Measurements from ENCODE around the gene TMCC1. TPM values are rescaled to one million over a fixed set of nuclear protein-coding genes. Genes with fewer than 3 reads are reported as not detected.
"Not testable (repeated sequence)": the region's sequence is repeated elsewhere in the genome, so short reads cannot be mapped to it uniquely, and the experiment has no call there.

The TMCC1 gene
- total RNA-seq, 1 donor from 2014 or later, result 11.5 TPM

DNA sequence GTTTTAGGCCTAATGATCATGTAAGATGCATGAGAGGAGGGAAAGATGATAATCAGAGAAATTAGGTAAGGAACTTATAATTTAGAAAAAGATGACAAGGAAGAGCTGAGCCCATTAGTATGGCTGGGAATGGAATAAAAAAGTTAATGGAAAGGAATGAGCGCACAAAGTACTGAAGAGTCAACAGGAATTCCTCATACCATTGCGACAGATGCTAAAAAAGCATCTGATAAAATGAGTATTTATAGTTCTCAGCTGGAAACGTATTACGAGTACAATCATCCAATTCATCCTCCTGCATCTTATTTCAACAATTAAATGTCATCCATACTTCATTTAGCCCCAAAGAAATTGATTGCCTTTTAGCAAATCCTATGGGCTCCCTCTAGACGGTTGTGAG is 58.9 kb downstream of the TMCC1 start:
- no peak overlapping the region for H3K4me3 ChIP-seq
- peaks cover 0 to 2% of the 10 kb centered on the region in 2 donors for H3K4me1 ChIP-seq
- H3K27ac ChIP-seq, result no peak overlapping the region
- H3K9me3 ChIP-seq, result no peaks in the 10 kb centered on the region
- H3K36me3 ChIP-seq, result no peaks in the 10 kb centered on the region
- intact Hi-C loops (cut with DNase I), result loop anchor here (5.0 kb wide), 1 partner anchor 58 kb away; the partner anchor contains the start of gene TMCC1
- DNase-seq (ENCODE audit: low spot score in 2 of 2), result no peak
- no peaks in the 10 kb centered on the region for H3K27me3 ChIP-seq
- TF ChIP-seq, protein P1, sequence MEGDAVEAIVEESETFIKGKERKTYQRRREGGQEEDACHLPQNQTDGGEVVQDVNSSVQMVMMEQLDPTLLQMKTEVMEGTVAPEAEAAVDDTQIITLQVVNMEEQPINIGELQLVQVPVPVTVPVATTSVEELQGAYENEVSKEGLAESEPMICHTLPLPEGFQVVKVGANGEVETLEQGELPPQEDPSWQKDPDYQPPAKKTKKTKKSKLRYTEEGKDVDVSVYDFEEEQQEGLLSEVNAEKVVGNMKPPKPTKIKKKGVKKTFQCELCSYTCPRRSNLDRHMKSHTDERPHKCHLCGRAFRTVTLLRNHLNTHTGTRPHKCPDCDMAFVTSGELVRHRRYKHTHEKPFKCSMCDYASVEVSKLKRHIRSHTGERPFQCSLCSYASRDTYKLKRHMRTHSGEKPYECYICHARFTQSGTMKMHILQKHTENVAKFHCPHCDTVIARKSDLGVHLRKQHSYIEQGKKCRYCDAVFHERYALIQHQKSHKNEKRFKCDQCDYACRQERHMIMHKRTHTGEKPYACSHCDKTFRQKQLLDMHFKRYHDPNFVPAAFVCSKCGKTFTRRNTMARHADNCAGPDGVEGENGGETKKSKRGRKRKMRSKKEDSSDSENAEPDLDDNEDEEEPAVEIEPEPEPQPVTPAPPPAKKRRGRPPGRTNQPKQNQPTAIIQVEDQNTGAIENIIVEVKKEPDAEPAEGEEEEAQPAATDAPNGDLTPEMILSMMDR (IDR thresholded peaks at IDR 0.05), result no peak

DNA sequence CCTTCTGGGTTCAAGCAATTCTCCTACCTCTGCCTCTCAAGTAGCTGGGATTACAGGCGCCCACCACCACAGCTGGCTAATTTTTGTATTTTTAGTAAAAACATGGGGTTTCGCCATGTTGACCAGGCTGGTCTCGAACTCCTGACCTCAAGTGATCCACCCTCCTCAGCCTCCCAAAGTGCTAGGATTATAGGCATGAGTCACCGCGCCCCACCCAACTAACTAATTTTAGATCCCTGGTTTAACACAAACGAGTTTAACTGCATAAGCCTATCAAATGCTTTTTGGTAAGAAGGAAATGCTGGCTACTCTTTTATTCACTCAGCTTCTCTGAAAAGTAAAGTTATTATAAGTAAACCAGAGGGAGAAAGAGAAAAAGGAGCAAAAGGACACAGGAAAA is 61.6 kb downstream of the TMCC1 start:
- intact Hi-C loops (cut with DNase I), result loop anchor here (2.0 to 5.0 kb wide), 2 partner anchors 60 to 341 kb away; partner anchors contain the start of gene TMCC1
- H3K9me3 ChIP-seq; H3K36me3 ChIP-seq; H3K27me3 ChIP-seq; H3K4me1 ChIP-seq; H3K4me3 ChIP-seq; H3K27ac ChIP-seq; DNase-seq (ENCODE audit: low spot score in 2 of 2): not testable (repeated sequence)

DNA sequence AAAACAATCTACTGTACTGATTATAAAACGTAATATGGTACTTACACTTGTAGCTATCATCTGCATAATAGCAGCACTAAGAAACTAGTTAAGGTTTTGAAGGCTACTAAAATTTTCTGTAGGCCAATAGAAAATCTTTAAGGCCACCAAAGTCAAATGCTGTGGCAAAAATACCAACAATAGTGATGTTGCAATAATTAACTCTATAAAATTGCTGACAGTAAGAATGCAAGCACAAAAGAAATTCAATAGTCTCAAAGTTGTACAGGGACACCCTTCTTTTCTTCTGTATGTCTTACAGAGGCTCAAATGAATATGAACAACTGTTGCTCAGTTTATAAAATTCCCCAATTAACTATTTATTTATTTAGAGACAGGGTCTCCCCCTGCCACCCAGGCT is 62.0 kb downstream of the TMCC1 start:
- intact Hi-C loops (cut with DNase I), result loop anchor here (2.0 to 5.0 kb wide), 2 partner anchors 61 to 341 kb away; partner anchors contain the start of gene TMCC1
- no peaks in the 10 kb centered on the region for H3K9me3 ChIP-seq
- H3K27ac ChIP-seq, result no peak overlapping the region
- DNase-seq (ENCODE audit: low spot score in 2 of 2), result no peak
- no peak overlapping the region for H3K4me3 ChIP-seq
- H3K36me3 ChIP-seq, result peaks cover 0 to 5% of the 10 kb centered on the region in 2 donors
- no peaks in the 10 kb centered on the region for H3K27me3 ChIP-seq
- no peaks in the 10 kb centered on the region for H3K4me1 ChIP-seq
- TF ChIP-seq, protein P1 (IDR thresholded peaks at IDR 0.05), result no peak

DNA sequence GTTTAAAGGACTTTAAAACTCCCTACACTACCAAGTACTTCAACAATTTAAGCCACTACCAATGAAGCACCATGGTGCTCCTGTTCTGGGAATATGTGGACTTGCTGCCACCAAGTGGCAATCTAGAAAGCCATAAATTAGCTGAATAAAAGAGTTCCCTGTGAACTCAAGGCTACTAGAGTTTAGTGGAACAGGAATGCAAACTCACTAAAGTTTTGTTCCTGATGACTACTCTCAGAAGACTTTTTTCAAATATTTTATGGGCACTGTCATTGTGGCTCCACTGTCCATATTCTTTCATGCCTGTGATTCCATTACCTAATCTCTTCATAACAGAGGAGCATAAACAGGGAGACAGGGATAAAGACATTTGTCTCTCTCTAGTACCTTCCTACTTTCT is 63.9 kb downstream of the TMCC1 start:
- Histone ChIP-seq H3K36me3 (peaks cover 0 to 5% of the 10 kb centered on the region in 2 donors), H3K4me3 (no peak overlapping the region), H3K4me1 (no peaks in the 10 kb centered on the region), H3K27ac (peak overlapping the region in 1 of 2 donors; percentile 18), H3K27me3 (no peaks in the 10 kb centered on the region), H3K9me3 (no peaks in the 10 kb centered on the region)
- TF ChIP-seq, protein P1 (IDR thresholded peaks at IDR 0.05), result peak; percentile 55 to 73 (median 60)
- peak in 1 of 2 donors; percentile 69 for DNase-seq (ENCODE audit: low spot score in 2 of 2)
- intact Hi-C loops (cut with DNase I), result loop anchor here (2.0 to 5.0 kb wide), 4 partner anchors 63 to 339 kb away; partner anchors contain the start of gene TMCC1

DNA sequence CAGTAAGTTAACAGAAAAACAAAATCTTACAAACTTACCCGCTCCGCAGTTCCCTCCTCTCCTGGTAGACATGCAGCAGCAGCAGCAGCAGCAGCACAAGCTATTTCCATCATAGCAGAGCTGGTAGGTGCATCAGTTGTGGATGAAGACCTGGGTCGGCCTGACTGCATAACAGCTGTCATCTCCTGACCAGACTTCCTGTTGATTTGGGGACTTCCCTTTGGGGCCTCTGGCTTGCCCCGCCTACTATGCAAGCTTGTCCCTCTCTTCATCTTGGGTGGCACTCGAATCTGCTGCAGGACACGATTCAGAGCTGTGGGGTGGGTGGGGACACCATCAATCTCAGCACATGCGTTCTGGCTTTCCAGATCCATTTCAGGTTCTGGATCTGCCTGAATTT is 65.7 kb downstream of the TMCC1 start:
- H3K9me3 ChIP-seq, result no peaks in the 10 kb centered on the region
- no peak overlapping the region for H3K4me3 ChIP-seq
- H3K27me3 ChIP-seq, result no peaks in the 10 kb centered on the region
- TF ChIP-seq, protein P1 (IDR thresholded peaks at IDR 0.05), result no peak
- no peaks in the 10 kb centered on the region for H3K4me1 ChIP-seq
- peaks cover 0 to 5% of the 10 kb centered on the region in 2 donors for H3K36me3 ChIP-seq
- DNase-seq (ENCODE audit: low spot score in 2 of 2), result no peak
- H3K27ac ChIP-seq, result no peak overlapping the region
- intact Hi-C loops (cut with DNase I), result loop anchor here (2.0 to 5.0 kb wide), 2 partner anchors 105 to 199 kb away; no protein-coding TSS in a partner anchor

DNA sequence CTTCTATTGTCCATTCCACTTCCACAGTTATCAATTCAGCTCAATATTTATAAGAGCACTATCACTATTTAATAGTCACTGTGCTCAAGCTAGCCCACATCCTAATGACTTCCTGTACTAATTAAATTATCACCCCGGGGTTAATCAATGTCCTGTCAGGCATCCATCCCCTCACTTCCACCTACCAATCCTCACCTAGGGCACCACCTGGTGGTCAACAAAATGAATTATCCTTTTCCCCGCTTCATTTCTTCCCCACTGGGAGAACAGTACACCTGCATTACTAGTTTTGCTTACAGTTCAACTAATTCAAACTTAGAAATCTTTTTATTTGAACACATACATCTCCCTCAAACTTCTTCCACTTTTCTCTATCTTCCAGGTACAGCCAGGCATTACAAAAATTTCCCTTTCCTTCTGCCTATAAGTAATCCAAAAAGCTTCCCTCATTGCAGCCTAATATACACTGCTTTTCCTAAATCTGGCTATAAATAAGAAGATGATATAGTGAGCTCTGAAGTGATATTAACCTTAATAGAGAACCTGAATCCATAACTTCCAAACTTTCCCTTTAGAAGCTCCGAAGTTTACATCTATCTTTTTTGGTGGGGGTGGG is 68.5 kb downstream of the TMCC1 start:
- H3K27me3 ChIP-seq, result no peaks in the 10 kb centered on the region
- no peak for DNase-seq (ENCODE audit: low spot score in 2 of 2)
- no peak overlapping the region for H3K4me3 ChIP-seq
- H3K9me3 ChIP-seq, result no peaks in the 10 kb centered on the region
- intact Hi-C loops (cut with DNase I), result loop anchor here (1.0 to 5.0 kb wide), 2 partner anchors 107 to 175 kb away; no protein-coding TSS in a partner anchor
- TF ChIP-seq, protein P1 (IDR thresholded peaks at IDR 0.05), result peak; percentile 41 to 63 (median 63)
- H3K36me3 ChIP-seq, result peaks cover 0 to 5% of the 10 kb centered on the region in 2 donors
- H3K27ac ChIP-seq, result no peak overlapping the region
- no peaks in the 10 kb centered on the region for H3K4me1 ChIP-seq
